GM12865 (cell line): ENCODE results near the gene ANGPTL4.
"Not testable (repeated sequence)": the region's sequence is repeated elsewhere in the genome, so short reads cannot be mapped to it uniquely, and the experiment has no call there.

Experiments used
- DNase-seq: peaks from one replicate; pipeline ENCODE4 v3.0.0; 2010; ENCODE audit warnings: low read depth
- H3K4me3 ChIP-seq: 2 replicates; pipeline ENCODE4 v1.5.1; 2011; ENCODE audit warnings: mild to moderate bottlenecking, low read depth, low read length, control low read depth
- TF ChIP-seq, protein P1 (sequence below): IDR thresholded peaks from 2 replicates; pipeline ENCODE4 v1.5.1; 2011; ENCODE audit warnings: low read length, control low read depth, low read depth, inconsistent platforms; ENCODE audit not compliant: insufficient read depth; ENCODE audit errors: missing control alignments

ANGPTL4 gene

DNA sequence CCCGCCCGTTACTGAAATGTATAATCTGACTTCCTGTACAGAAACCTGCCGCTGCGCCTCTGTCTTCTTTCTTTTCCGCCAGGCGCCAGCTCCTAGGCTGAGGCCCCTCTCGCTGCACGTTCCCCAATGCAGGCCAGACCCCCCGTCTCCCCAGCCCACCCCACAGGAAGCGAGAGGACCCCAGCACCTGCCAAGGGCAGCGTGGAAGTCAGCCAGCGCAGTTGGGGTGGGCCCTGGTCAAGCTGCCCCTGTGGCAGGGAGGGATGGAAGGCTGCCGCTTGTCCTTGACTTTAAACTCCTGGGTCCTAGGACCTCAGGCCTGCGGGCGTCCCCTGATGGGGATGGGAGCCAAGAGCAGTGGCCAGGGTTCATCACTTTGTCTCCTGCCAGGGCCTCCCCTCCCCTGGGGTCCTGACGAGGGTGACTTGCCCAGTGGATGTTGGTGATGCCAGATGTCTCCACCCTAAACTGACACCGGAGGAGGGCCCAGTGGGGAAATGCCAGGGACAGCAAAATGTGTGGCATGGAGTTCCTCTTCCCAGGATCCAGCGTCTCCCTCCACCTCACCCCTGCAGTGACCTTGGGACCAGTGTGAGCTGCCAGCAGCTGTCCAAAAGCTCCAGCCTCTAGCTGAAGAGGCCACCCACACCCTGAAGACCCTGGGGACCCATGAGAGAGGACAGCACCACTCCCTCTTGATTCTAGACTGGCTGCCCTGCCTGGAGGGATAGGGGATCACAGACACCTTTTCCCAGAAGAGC is 40.6 kb downstream of the ANGPTL4 start:
- DNase-seq = no peak
- no peak overlapping the region for H3K4me3 ChIP-seq
- TF ChIP-seq, protein P1, sequence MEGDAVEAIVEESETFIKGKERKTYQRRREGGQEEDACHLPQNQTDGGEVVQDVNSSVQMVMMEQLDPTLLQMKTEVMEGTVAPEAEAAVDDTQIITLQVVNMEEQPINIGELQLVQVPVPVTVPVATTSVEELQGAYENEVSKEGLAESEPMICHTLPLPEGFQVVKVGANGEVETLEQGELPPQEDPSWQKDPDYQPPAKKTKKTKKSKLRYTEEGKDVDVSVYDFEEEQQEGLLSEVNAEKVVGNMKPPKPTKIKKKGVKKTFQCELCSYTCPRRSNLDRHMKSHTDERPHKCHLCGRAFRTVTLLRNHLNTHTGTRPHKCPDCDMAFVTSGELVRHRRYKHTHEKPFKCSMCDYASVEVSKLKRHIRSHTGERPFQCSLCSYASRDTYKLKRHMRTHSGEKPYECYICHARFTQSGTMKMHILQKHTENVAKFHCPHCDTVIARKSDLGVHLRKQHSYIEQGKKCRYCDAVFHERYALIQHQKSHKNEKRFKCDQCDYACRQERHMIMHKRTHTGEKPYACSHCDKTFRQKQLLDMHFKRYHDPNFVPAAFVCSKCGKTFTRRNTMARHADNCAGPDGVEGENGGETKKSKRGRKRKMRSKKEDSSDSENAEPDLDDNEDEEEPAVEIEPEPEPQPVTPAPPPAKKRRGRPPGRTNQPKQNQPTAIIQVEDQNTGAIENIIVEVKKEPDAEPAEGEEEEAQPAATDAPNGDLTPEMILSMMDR = no peak

DNA sequence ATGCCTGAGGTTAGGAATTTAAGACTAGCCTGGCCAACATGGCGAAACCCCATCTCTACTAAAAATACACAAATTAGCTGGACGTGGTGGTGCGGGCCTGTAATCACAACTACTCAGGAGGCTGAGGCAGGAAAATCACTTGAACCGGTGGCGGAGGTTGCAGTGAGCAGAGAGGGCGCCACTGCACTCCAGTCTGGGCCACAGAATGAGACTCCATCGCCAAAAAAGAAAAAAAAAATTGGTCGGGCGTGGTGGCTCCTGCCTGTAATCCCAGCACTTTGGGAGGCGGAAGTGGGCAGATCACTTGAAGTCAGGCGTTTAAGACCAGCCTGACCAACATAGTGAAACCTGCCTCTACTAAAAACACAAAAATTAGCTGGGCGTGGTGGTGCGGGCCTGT is 46.8 kb downstream of the ANGPTL4 start:
- not testable (repeated sequence) for H3K4me3 ChIP-seq, DNase-seq

DNA sequence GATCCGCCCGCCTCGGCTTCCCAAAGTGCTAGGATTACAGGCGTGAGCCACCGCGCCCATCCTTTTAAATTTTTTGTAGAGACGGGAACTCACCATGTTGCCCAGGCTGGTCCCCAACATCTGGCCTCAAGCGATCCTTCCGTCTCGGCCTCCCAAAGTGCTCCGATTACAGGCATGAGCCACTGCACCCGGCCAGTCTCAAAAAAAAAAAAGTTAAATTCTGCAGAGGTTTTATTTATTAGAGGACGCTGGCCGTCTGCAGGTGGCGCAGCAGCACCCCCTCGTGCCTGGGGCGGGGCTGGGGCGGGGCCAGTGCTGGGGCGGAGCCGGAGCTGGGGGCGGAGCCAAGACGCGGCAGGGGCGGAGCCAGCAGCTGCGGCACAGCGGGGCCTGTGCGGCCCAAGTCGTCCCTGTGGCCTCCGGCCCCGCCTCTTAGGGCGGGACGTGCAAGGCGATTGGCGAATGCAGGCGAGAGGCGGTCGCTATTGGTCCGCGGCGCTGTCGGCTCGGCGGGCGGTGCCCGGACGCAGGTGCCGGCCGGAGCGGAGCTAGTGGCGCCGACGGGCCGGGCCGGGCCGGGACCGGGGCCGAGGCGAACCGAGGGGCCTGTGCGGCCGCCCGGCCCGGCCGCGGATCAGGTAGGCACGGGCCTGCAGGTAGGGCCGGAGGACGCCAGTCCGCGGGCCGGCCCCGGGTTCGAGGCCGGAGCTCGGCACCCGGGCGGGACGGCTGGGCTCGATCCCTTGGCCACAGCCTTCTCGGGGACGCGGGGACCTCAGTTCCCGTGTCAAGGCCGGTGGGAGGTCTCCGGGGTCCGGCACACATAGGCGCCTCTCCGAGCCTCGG is 49.1 kb downstream of the ANGPTL4 start, which contains the start of gene MARCHF2:
Gene MARCHF2 (plus strand): TSS at position 523 of the 846 bp plus-strand sequence. CDS start 8,536 bp downstream, outside the sequence.
- TF ChIP-seq, protein P1 = peak; percentile 63
- H3K4me3 ChIP-seq = peak within 1 kb of the TSS; percentile 84
- peak; percentile 99 for DNase-seq

DNA sequence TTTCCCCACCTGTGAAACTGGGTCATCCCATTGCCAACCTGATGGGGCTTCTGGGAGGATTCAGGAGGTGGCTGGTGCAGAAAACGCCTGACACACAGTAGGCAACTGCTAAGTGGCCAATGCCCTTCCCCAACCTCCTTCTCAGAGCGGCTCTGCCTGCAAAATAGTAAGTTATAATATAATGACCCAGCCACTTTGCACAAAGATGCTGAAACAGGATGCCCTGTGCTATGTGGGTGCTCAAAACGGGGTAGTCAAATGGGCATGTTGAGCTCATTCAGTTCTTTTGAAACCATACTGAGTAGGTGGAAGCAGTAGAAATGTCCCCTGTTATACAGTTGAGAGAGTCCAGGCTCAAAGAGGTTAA is 49.7 kb downstream of the ANGPTL4 start:
- TF ChIP-seq, protein P1 = no peak
- peak overlapping the region; percentile 84 for H3K4me3 ChIP-seq
- DNase-seq = no peak

DNA sequence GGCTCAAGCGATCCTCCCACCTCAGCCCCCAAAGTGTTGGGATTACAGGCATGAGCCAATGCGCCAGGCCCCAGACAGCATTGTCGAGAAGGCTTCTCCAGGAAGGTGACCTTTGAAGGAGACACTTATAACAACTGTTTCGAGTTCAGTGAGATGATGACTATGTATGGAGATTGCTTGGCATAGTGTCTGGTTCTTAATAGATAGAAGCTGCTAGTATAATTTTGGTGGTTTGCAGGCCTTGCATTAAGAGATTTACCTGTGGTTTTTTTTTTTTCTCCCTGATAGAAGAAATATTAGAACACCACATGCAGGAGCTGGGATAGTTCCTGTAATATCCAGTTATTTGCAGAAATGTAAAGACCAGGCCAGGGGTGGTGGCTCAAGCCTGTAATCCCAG is 52.8 kb downstream of the ANGPTL4 start:
- DNase-seq = no peak
- TF ChIP-seq, protein P1 = no peak
- no peak overlapping the region for H3K4me3 ChIP-seq

DNA sequence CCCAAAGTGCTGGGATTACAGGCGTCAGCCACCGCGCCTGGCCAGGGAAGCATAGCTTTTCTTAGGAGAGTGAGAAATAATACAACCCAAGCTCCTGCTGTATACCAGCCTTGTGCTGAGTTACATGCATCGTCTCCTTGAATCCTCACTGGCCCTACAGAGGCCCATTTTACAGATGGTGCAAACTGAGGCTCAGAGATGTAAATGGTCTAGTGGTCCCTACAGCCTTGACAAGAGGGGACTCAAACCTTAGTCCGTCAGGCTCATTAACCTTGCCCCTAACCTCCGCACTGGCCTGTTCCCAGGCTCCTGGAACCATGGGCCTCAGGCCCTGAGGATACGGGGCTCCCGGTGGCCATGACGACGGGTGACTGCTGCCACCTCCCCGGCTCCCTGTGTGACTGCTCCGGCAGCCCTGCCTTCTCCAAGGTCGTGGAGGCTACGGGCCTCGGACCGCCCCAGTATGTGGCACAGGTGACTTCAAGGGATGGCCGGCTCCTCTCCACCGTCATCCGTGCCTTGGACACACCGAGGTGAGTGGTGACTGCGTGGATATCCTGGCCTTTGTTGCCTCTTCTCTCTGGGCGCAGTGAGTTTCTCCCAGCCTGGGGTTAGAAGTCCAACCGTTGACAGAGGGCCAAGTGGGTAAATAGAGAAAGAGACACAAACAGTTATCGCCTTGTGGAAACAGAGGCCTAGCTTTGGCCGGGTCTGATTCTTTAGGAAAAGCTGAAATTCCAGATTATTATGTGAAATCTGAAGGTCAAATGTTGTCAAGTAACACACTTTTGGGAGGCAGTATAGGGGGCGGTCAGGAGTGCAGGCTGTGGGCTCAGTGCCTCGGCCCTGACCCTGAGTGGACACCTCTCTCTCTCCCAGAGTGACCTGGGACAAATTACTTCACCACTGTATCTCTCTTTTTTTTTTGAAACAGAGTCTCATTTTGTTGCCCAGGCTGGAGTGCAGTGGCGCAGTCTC is 57.8 kb downstream of the ANGPTL4 start:
- TF ChIP-seq, protein P1 = no peak
- DNase-seq = no peak
- no peak overlapping the region for H3K4me3 ChIP-seq
